ENCODE results near the gene IFIT1. TPM values are rescaled to one million over a fixed set of nuclear protein-coding genes. Genes with fewer than 3 reads are reported as not detected.
A peak's percentile ranks its signal among the peaks of the same experiment; 100 is the strongest.

Gene IFIT1
- 7.4 TPM for total RNA-seq

GRCh38 chr10:89391907-89392756 lies at the start of gene IFIT1:
Gene IFIT1 (plus strand): TSS chr10:89392623. CDS start chr10:89392713, 90 bp downstream.
- Histone ChIP-seq H3K27ac (peak within 1 kb of the TSS; percentile 85), H3K27me3 (no peaks in the 10 kb centered on the region), H3K4me3 (peak within 1 kb of the TSS; percentile 48 to 57), H3K36me3 (no peaks in the 10 kb centered on the region), H3K4me1 (peaks cover 28% of the 10 kb centered on the region), H3K9me3 (no peaks in the 10 kb centered on the region)
- TF ChIP-seq POLR2AphosphoS5 (IDR thresholded peaks at IDR 0.05; ENCODE audit: insufficient read depth in 1 of 2, low read depth in 1 of 2), result peak in 1 of 2 donors; percentile 78
- TF ChIP-seq, protein P1, sequence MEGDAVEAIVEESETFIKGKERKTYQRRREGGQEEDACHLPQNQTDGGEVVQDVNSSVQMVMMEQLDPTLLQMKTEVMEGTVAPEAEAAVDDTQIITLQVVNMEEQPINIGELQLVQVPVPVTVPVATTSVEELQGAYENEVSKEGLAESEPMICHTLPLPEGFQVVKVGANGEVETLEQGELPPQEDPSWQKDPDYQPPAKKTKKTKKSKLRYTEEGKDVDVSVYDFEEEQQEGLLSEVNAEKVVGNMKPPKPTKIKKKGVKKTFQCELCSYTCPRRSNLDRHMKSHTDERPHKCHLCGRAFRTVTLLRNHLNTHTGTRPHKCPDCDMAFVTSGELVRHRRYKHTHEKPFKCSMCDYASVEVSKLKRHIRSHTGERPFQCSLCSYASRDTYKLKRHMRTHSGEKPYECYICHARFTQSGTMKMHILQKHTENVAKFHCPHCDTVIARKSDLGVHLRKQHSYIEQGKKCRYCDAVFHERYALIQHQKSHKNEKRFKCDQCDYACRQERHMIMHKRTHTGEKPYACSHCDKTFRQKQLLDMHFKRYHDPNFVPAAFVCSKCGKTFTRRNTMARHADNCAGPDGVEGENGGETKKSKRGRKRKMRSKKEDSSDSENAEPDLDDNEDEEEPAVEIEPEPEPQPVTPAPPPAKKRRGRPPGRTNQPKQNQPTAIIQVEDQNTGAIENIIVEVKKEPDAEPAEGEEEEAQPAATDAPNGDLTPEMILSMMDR (IDR thresholded peaks at IDR 0.05), result no peak
- peak in 1 of 2 donors; percentile 44 for TF ChIP-seq POLR2A (IDR thresholded peaks at IDR 0.05)
- intact Hi-C loops (cut with DNase I), result no loop called here
- peak; percentile 49 to 90 for DNase-seq (ENCODE audit: extremely low spot score in 2 of 2)

DNA sequence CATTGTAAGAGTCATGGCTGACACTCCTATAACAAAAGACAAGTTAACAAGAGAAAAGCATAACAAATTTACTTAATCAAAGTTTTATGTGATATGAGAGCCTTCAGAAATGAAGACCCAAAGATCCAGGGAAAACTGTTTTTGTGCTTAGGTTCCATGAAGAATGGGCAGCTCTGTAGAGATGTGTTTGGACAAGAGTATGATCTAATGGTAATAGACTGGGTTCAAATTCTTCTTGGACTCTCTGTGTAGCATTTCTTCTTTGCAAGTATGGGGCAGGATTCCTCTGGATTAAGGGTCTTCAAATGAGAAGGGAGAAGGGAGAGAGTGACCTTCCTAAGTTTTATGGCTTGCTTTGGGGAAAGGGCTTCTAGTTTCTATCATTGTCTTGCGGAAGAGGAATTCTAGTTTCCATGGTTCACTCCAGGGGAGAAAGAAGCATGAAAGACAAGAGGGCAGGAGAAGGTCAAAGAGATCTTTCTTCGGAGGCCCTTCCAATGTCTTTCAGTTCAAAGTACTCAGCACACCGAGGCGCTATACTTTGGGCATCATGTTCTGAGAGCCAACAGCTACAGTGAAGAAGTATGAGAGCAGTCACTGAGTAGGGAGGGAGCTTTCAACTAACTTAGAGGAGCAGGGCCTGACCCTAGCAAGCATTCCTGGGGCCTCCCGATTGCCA lies 49.2 kb upstream of the IFIT1 start:
- no peaks in the 10 kb centered on the region for H3K27me3 ChIP-seq
- no peak overlapping the region for H3K27ac ChIP-seq
- TF ChIP-seq, protein P1 (IDR thresholded peaks at IDR 0.05), result no peak
- TF ChIP-seq POLR2A (IDR thresholded peaks at IDR 0.05), result no peak
- no peak for TF ChIP-seq POLR2AphosphoS5 (IDR thresholded peaks at IDR 0.05; ENCODE audit: insufficient read depth in 1 of 2, low read depth in 1 of 2)
- no peak overlapping the region for H3K4me3 ChIP-seq
- no peaks in the 10 kb centered on the region for H3K9me3 ChIP-seq
- peaks cover 0 to 19% of the 10 kb centered on the region in 2 donors for H3K36me3 ChIP-seq
- peaks cover 8% of the 10 kb centered on the region for H3K4me1 ChIP-seq
- DNase-seq (ENCODE audit: extremely low spot score in 2 of 2), result no peak
- intact Hi-C loops (cut with DNase I), result no loop called here

- Histone ChIP-seq H3K36me3 (peaks cover 0 to 9% of the 10 kb centered on the region in 2 donors), H3K27me3 (no peaks in the 10 kb centered on the region), H3K4me1 (peaks cover 13% of the 10 kb centered on the region), H3K27ac (no peak overlapping the region), H3K4me3 (no peak overlapping the region), H3K9me3 (no peaks in the 10 kb centered on the region)
- intact Hi-C loops (cut with DNase I), result no loop called here
- DNase-seq (ENCODE audit: extremely low spot score in 2 of 2), result no peak
- TF ChIP-seq POLR2AphosphoS5 (IDR thresholded peaks at IDR 0.05; ENCODE audit: insufficient read depth in 1 of 2, low read depth in 1 of 2), result no peak
- TF ChIP-seq POLR2A (IDR thresholded peaks at IDR 0.05), result no peak
- TF ChIP-seq, protein P1 (IDR thresholded peaks at IDR 0.05), result no peak
Measured at GRCh38 chr10:89344156-89344555, 48.3 kb upstream of the IFIT1 start.

DNA sequence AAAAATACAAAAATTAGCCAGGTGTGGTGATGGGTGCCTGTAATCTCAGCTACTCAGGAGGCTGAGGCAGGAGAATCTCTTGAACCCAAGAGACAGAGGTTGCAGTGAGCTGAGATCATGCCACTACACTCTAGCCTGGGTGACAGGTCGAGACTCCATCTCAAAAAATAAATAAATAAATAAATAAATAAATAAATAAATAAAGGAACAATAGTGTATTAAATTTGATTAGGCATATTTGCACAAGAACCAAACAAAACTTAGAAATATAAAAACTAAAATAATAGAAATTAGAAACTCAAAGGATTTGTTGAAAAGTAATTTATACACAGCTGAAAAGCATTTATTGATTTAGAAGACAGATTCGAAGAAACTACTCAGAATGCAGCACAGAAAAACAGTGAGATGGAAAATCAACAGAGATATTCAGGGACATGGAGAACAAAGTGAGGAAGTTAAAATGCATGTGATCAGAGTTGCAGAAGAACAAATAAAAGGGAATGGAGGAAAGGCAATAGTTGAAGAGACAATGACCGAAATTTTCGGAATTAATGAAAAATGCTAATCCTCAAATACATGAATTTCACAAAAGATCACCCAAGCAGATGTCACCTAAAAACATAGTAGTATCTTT lies 46.9 kb upstream of the IFIT1 start:
- Histone ChIP-seq H3K27me3 (no peaks in the 10 kb centered on the region), H3K27ac (peak overlapping the region; percentile 2), H3K4me1 (peaks cover 17% of the 10 kb centered on the region), H3K9me3 (no peaks in the 10 kb centered on the region), H3K36me3 (no peaks in the 10 kb centered on the region), H3K4me3 (no peak overlapping the region)
- no peak for DNase-seq (ENCODE audit: extremely low spot score in 2 of 2)
- no peak for TF ChIP-seq POLR2AphosphoS5 (IDR thresholded peaks at IDR 0.05; ENCODE audit: insufficient read depth in 1 of 2, low read depth in 1 of 2)
- TF ChIP-seq, protein P1 (IDR thresholded peaks at IDR 0.05), result no peak
- no peak for TF ChIP-seq POLR2A (IDR thresholded peaks at IDR 0.05)
- intact Hi-C loops (cut with DNase I), result no loop called here
